Measurements from ENCODE around the gene CCR5. TPM values are rescaled to one million over a fixed set of nuclear protein-coding genes. Genes with fewer than 3 reads are reported as not detected.
"Not testable (repeated sequence)": the region's sequence is repeated elsewhere in the genome, so short reads cannot be mapped to it uniquely, and the experiment has no call there.

Gene CCR5
- total and polyA plus RNA-seq, 9 donors, result 0.13 to 0.52 (median 0.38) TPM

DNA sequence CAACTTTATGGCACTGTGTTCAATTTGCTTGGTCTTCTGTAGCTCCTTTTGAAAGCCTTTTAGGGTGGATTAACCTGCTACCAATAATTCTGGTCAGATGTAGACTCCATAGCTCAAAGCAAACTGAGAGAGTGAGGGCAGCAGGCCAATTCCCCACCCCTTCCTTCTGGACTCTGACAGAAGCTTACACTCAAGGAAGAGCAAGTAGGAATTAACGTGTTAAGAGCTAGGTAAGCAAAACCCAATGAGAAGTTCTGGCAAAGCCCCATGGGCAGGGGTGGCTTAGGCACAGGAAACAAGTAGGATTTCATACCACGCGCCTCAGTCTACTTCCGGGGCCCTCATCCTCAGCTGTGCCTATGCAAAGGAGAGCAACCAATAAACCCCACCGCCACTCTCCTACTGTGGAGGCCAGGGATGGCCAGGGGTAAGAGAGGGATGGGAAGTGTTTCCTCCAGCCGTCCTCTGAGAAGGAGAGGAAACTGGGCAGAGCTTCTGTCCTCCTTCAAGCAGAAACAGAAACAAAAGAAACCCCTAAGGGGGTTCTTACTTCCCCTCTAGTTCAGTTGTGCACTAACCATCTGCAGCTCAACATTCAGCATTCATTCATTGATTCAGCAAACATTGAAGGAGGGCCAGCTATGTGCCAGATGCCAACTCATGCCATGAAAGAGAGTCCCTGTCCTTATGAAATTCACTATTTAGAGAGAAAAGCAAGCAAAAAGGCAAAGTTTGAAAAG lies 12.6 kb downstream of the CCR5 start:
- H3K36me3 ChIP-seq (ENCODE audit: control insufficient read depth, insufficient read depth, low read length), result no peaks in the 10 kb centered on the region
- peaks cover 2% of the 10 kb centered on the region for H3K27me3 ChIP-seq (ENCODE audit: control insufficient read depth, insufficient read depth, low read length)
- H3K9me3 ChIP-seq (replicated peaks; ENCODE audit: control insufficient read depth, low read depth, low read length), result no peaks in the 10 kb centered on the region
- H3K27ac ChIP-seq (ENCODE audit: low read length), result no peak overlapping the region
- no peak for DNase-seq
- no peak overlapping the region for H3K4me3 ChIP-seq (ENCODE audit: low read length)
- 40% methylated on average over 2 of the region's 6 CpGs for WGBS (ENCODE audit: insufficient coverage)
- peaks cover 5% of the 10 kb centered on the region for H3K4me1 ChIP-seq (ENCODE audit: control insufficient read depth, insufficient read depth, low read length)

DNA sequence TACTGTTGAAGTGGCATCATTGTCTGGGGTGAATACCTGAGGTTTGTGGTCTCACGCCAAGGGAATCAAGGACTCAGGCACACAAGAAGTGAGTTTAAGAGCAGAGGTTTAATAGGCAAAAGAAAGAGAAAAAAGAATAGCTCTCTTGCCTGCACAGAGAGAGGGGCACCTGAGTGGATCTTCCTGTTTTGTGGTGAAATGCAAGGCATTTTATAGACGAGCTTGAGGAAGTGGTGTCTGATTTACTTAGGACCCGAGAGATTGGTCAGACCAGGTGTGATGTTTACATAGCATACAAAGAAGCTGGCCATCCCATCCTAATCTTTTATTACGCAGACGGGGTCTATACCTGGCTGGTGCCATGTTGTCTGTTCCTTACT lies 13.2 kb downstream of the CCR5 start:
- Histone ChIP-seq H3K9me3 (replicated peaks; ENCODE audit: control insufficient read depth, low read depth, low read length) (no peaks in the 10 kb centered on the region), H3K4me3 (ENCODE audit: low read length) (no peak overlapping the region), H3K27me3 (ENCODE audit: control insufficient read depth, insufficient read depth, low read length) (peaks cover 2% of the 10 kb centered on the region), H3K27ac (ENCODE audit: low read length) (no peak overlapping the region), H3K4me1 (ENCODE audit: control insufficient read depth, insufficient read depth, low read length) (peaks cover 5% of the 10 kb centered on the region), H3K36me3 (ENCODE audit: control insufficient read depth, insufficient read depth, low read length) (no peaks in the 10 kb centered on the region)
- WGBS (ENCODE audit: insufficient coverage), result 79% methylated on average over 1 of the region's 5 CpGs
- no peak for DNase-seq

DNA sequence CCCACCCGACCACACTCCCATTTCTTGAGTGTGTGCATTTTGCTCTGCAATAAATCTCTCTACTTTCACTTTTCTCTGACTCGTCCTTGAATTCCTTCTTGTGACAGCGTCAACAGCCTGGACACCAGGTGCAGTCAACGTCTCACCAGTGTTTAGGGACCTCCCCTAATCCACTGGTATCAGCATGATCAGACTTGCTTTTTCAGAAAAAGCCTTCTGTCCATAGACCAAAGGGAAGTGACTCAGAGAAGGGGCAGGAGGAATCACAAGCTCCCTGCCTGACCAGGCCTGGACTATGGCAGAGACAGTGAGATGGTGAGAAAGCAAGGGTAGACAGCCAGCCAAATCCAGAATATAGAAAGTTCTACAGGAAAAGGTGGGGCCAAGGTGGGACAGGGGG lies 15.5 kb downstream of the CCR5 start:
- no peaks in the 10 kb centered on the region for H3K9me3 ChIP-seq (replicated peaks; ENCODE audit: control insufficient read depth, low read depth, low read length)
- no peak for DNase-seq
- no peak overlapping the region for H3K4me3 ChIP-seq (ENCODE audit: low read length)
- H3K27me3 ChIP-seq (ENCODE audit: control insufficient read depth, insufficient read depth, low read length), result peaks cover 2% of the 10 kb centered on the region
- H3K36me3 ChIP-seq (ENCODE audit: control insufficient read depth, insufficient read depth, low read length), result no peaks in the 10 kb centered on the region
- H3K4me1 ChIP-seq (ENCODE audit: control insufficient read depth, insufficient read depth, low read length), result no peaks in the 10 kb centered on the region
- H3K27ac ChIP-seq (ENCODE audit: low read length), result no peak overlapping the region
- WGBS (ENCODE audit: insufficient coverage), result 41% methylated on average over 4 of the region's 4 CpGs

DNA sequence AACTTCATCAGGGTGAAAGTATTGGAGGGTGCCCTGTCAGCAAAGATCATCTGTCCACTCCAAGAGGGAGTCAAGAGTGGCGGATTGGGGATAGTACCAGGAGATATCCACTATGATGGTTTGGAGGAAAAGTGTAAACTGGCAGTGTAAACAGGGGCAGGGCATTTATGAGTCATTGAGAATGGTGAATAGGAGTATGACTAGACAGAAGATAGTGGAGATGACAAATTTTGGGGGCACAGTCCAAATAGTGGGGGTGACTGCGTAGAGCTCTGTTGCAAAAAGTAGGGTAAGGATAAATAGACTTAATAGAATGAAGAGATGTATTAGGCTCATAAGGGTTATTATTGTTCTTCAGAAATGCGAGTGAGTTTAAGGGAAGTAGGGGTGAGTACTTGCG lies 18.1 kb downstream of the CCR5 start:
- H3K36me3 ChIP-seq (ENCODE audit: control insufficient read depth, insufficient read depth, low read length); H3K27me3 ChIP-seq (ENCODE audit: control insufficient read depth, insufficient read depth, low read length); DNase-seq; H3K4me1 ChIP-seq (ENCODE audit: control insufficient read depth, insufficient read depth, low read length); H3K9me3 ChIP-seq (replicated peaks; ENCODE audit: control insufficient read depth, low read depth, low read length); H3K27ac ChIP-seq (ENCODE audit: low read length); H3K4me3 ChIP-seq (ENCODE audit: low read length): not testable (repeated sequence)
- 88% methylated on average over 4 of the region's 4 CpGs for WGBS (ENCODE audit: insufficient coverage)

DNA sequence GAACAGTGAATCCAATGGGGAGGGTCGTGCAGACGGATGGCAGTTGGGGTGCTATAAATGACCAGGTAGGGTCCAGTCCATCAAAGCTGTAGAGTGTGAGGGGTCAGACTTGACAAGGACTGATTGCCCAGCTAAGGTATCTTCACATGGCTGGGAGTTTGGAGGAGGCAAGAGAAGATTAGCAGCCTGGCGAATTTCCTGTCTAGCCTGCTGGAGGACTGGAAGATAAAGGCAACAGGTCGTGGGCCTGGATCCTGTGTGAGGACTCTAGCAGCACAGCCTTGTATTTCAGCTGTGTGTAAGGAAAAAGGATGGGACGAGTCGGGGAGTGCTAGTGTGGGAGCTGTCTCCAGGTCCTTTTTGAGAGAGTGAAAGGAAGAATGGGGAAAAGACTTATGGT lies 18.6 kb downstream of the CCR5 start:
- Histone ChIP-seq H3K4me3 (ENCODE audit: low read length) (no peak overlapping the region), H3K9me3 (replicated peaks; ENCODE audit: control insufficient read depth, low read depth, low read length) (no peaks in the 10 kb centered on the region), H3K36me3 (ENCODE audit: control insufficient read depth, insufficient read depth, low read length) (no peaks in the 10 kb centered on the region), H3K27ac (ENCODE audit: low read length) (no peak overlapping the region), H3K4me1 (ENCODE audit: control insufficient read depth, insufficient read depth, low read length) (no peaks in the 10 kb centered on the region), H3K27me3 (ENCODE audit: control insufficient read depth, insufficient read depth, low read length) (peaks cover 2% of the 10 kb centered on the region)
- no peak for DNase-seq
- 70% methylated on average over 6 of the region's 6 CpGs for WGBS (ENCODE audit: insufficient coverage)

DNA sequence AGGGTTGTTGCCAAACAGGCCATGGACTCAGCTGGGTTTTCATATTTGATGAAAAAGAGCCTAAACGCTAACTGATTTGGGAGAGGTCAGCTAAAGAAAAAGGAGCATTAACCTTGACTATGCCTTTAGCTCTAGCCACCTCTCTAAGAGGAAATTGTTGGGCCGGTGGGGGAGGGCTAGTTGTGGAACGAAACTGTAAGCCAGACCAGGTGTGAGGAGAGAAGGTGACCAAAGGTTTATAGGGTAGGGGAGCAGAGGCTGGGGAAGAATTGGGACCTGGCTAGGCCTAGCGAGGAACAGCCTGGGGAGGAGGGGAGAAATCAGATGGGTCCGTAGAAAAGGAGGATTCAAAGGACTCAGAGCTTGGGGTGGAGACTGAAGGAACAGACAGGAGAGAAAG lies 20.8 kb downstream of the CCR5 start:
- DNase-seq; H3K4me3 ChIP-seq (ENCODE audit: low read length); H3K27me3 ChIP-seq (ENCODE audit: control insufficient read depth, insufficient read depth, low read length); H3K36me3 ChIP-seq (ENCODE audit: control insufficient read depth, insufficient read depth, low read length); H3K9me3 ChIP-seq (replicated peaks; ENCODE audit: control insufficient read depth, low read depth, low read length); H3K4me1 ChIP-seq (ENCODE audit: control insufficient read depth, insufficient read depth, low read length); H3K27ac ChIP-seq (ENCODE audit: low read length): not testable (repeated sequence)
- 49% methylated on average over 5 of the region's 5 CpGs for WGBS (ENCODE audit: insufficient coverage)

DNA sequence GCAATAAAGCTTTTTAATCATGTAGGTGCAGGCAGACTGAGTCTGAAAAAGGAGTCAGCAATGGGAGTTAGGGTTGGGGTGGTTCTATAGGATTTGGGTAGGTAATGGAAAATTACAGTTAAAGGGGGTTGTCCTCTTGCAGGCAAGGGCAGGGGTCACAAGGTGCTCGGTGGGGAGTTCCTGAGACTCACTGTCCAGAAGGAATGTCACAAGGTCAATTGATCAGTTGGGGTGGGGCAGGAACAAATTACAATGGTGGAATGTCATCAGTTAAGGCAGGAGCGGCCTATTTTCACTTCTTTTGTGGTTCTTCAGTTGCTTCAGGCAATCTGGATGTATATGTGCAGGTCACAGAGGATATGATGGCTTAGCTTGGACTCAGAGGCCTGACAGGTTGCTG lies 22.3 kb downstream of the CCR5 start:
- Histone ChIP-seq H3K36me3 (ENCODE audit: control insufficient read depth, insufficient read depth, low read length) (no peaks in the 10 kb centered on the region), H3K4me1 (ENCODE audit: control insufficient read depth, insufficient read depth, low read length) (no peaks in the 10 kb centered on the region), H3K27me3 (ENCODE audit: control insufficient read depth, insufficient read depth, low read length) (no peaks in the 10 kb centered on the region), H3K27ac (ENCODE audit: low read length) (no peak overlapping the region), H3K4me3 (ENCODE audit: low read length) (no peak overlapping the region), H3K9me3 (replicated peaks; ENCODE audit: control insufficient read depth, low read depth, low read length) (no peaks in the 10 kb centered on the region)
- WGBS (ENCODE audit: insufficient coverage), result 68% methylated on average over 2 of the region's 2 CpGs
- no peak for DNase-seq

DNA sequence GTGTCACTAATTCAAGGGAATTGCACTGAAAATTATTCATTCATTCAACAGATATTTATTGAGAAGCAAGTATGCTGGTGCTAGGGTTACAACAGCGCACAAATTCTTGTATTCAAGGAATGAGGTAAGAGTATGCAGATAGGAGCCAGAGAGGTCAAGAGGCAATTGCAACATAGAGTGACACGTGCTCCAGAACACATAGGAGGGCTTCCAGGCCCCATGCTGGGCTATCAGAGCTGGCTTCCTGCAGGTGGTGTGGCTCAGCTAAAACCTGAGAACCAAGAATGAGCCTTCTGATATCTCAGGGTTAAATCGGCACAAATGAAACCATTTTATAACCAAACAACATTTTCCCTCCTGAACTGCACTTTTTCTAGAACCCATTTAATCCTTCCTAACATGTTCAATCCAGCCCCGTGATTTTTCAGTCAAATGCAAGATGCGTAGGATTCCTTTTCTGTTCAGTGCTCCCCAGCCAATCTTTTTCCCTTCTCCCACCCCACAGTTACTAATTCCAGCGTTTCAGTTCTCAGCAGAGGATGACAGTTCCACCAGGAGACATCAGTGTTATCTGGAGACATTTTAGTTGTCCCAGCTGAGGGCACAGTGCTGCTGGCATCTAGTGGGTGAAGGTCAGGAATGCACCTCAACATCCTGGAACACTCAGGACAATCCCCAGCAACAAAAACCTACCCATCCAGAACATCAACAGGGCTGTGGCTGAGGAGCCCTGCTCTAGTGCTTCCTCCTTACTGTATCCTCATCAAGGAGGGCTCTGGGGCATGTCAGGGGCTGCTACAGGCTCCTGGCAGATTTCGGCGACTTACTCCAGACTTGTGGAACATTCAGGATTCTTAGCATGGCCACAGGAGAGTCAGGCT lies 23.0 kb downstream of the CCR5 start:
- Histone ChIP-seq H3K4me3 (ENCODE audit: low read length) (no peak overlapping the region), H3K27me3 (ENCODE audit: control insufficient read depth, insufficient read depth, low read length) (no peaks in the 10 kb centered on the region), H3K4me1 (ENCODE audit: control insufficient read depth, insufficient read depth, low read length) (no peaks in the 10 kb centered on the region), H3K9me3 (replicated peaks; ENCODE audit: control insufficient read depth, low read depth, low read length) (no peaks in the 10 kb centered on the region), H3K36me3 (ENCODE audit: control insufficient read depth, insufficient read depth, low read length) (no peaks in the 10 kb centered on the region), H3K27ac (ENCODE audit: low read length) (no peak overlapping the region)
- no peak for DNase-seq
- 79% methylated on average over 7 of the region's 8 CpGs for WGBS (ENCODE audit: insufficient coverage)

DNA sequence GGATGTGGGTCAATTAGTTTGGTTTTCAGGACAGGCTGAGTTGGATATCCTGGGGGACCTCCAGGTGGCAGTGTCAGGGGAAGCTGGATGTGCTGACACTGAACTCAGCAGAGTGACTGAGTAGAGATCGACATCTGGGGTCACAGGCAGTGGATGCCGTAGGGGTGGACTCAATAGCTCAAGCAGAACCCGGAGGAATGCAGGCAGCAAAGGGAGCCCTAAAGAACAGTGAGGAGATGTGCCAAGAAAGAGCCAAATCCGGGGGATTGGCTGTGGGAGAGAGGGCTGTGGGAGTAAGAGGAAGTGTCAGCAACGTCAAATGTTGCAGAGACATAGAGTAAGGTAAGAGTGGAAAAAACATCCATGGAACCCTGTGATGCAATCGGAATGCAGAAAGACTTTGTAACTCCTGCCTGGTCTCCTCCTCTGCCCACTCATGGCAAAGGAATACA lies 24.5 kb downstream of the CCR5 start:
- H3K4me3 ChIP-seq (ENCODE audit: low read length), result no peak overlapping the region
- no peaks in the 10 kb centered on the region for H3K36me3 ChIP-seq (ENCODE audit: control insufficient read depth, insufficient read depth, low read length)
- H3K27ac ChIP-seq (ENCODE audit: low read length), result no peak overlapping the region
- 78% methylated on average over 6 of the region's 6 CpGs for WGBS (ENCODE audit: insufficient coverage)
- no peaks in the 10 kb centered on the region for H3K9me3 ChIP-seq (replicated peaks; ENCODE audit: control insufficient read depth, low read depth, low read length)
- H3K27me3 ChIP-seq (ENCODE audit: control insufficient read depth, insufficient read depth, low read length), result no peaks in the 10 kb centered on the region
- DNase-seq, result peak; percentile 10
- no peaks in the 10 kb centered on the region for H3K4me1 ChIP-seq (ENCODE audit: control insufficient read depth, insufficient read depth, low read length)

DNA sequence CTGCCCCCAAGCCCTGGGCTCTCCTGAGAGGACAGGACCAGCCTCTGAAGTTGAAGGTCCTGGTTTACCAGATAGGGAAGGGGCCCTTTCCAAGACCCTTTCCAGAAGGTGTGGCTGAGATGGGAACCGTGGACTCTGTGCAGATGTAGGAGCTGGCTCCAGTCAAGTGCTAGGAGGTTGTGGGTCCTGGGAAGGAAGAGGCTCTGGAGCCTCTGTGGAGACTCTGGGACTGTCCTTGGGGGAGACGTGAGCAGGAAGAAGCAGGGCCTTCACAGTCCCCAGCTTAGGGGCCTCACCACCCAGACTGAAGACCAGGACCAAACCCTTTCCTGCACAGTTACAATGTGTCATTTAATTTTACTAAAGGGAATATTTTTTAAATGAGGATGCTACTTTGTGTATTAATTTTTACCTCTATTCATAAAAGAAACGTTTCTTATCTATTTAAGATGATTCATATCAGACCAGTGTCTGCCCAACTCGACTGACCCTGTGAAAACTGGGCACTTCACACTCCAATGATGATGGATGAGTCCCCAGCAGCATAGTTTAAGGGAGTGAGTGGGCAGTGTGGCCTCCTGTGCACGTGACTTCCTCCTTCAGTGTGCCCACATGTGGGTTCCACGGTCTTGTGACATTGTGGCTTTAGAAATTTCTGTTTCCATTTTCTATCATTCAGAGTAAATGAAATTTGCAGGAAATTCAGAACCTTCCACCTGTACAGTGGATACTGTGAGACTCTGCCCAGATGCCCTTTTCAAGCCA lies 25.2 kb downstream of the CCR5 start:
- DNase-seq, result peak; percentile 20
- Histone ChIP-seq H3K27ac (ENCODE audit: low read length) (no peak overlapping the region), H3K27me3 (ENCODE audit: control insufficient read depth, insufficient read depth, low read length) (no peaks in the 10 kb centered on the region), H3K9me3 (replicated peaks; ENCODE audit: control insufficient read depth, low read depth, low read length) (no peaks in the 10 kb centered on the region), H3K4me1 (ENCODE audit: control insufficient read depth, insufficient read depth, low read length) (no peaks in the 10 kb centered on the region), H3K36me3 (ENCODE audit: control insufficient read depth, insufficient read depth, low read length) (no peaks in the 10 kb centered on the region), H3K4me3 (ENCODE audit: low read length) (no peak overlapping the region)
- WGBS (ENCODE audit: insufficient coverage), result no CpG with 5 or more reads among the region's 6 CpGs

Measured in muscle of leg (tissue), 11 donors.